Pancreas (tissue), 10 donors: ENCODE results near the gene GRN. TPM values are rescaled to one million over a fixed set of nuclear protein-coding genes. Genes with fewer than 3 reads are reported as not detected.

Experiments
- ATAC-seq, 4 donors: fragments of 200-7000 bp; cut with Tn5 transposase; one replicate each; pipeline versions ENCODE4 v1.8.0 to v1.9.1; 2020; ENCODE audit warnings: mild to moderate bottlenecking in 4 of 4, moderate library complexity in 4 of 4
- DNase-seq, 6 donors: peaks; one replicate each; pipeline ENCODE4 v3.0.0-alpha.2; 2020
- FAIRE-seq: peaks from 2 replicates; lab custom pipeline; 2012; peaks lifted over from hg19 to GRCh38; lab: Jason Lieb, UNC
- H3K27ac ChIP-seq, 4 donors: fragments of 200-600 bp; sonication (generic); 1 replicate in 3 of 4; 2 replicates in 1 of 4; pipeline versions ENCODE4 v1.5.0 to v1.8.0; 2020
- H3K27me3 ChIP-seq, 4 donors: fragments of 200-600 bp; one replicate each; pipeline ENCODE4 v1.8.0; 2021
- H3K36me3 ChIP-seq, 3 donors: fragments of 200-600 bp; sonication (generic) in 1 of 3; one replicate each; pipeline versions ENCODE4 v1.5.0 to v1.8.0; 2020 to 2021
- H3K4me1 ChIP-seq, 3 donors: fragments of 200-600 bp; one replicate each; pipeline ENCODE4 v1.8.0; 2021
- H3K4me3 ChIP-seq, 4 donors: fragments of 200-600 bp; sonication (generic) in 2 of 4; one replicate each; pipeline versions ENCODE4 v1.5.0 to v1.8.0; 2020 to 2021
- H3K9me3 ChIP-seq, 4 donors: fragments of 200-600 bp; one replicate each; pipeline ENCODE4 v1.8.0; 2021
- CTCF ChIP-seq, 4 donors: fragments of 200-600 bp; sonication (generic) in 3 of 4; IDR thresholded peaks; one replicate each; pipeline versions ENCODE4 v1.5.0 to v1.8.0; 2021; ENCODE audit warnings: antibody characterized with exemption in 4 of 4
- WGBS, 2 donors: extraction: QIAGEN DNeasy Blood & Tissue Kit; methylation state at CpG; one replicate each; pipeline ENCODE4 v1.1.7; 2013; 5-methylcytosine and 5-hydroxymethylcytosine counted together
- intact Hi-C, 3 donors: fragments of 100-400 bp; cut with DNase I; formaldehyde crosslinking; loops; one replicate each; pipeline versions ENCODE4 v1.11.1 to v1.14.2; 2022
- polyA plus RNA-seq, 2 donors: library from polyadenylated mRNA; stranded (reverse); fragments of 200-250 nt; gene quantifications; one replicate each; pipeline ENCODE4 v1.2.3, GENCODE V29; 2013
- total RNA-seq, 6 donors: library from RNA; stranded (reverse); fragmentation: NEBNext Ultra II Directional in 4 of 6; extraction: Animal tissue kit (Norgen Biotek cat#: 25700) in 4 of 6; gene quantifications; one replicate each; pipeline versions ENCODE4 v1.2.1 to v1.2.4, GENCODE V29; 2021 to 2023
- donor health status: healthy with polysubstance abuse.
- donor health status: DM: no; HTN: no; CAD: no; lungs with moderate emphysema.
- donor health status: DM: no; HTN: no; CAD: no.
- donor health status: control.
- donor health status: control.
- donor health status: Bipolar disorder and iron deficiency.
- donor health status: DM: yes; HTN: yes; CAD: no.
- donor health status: DM: no; HTN: no; CAD: no.
- donor health status: DM: no; HTN: no; CAD: no.
- donor health status: DM: yes; HTN: yes; CAD: no.

The GRN gene
- total and polyA plus RNA-seq, 8 donors, result 48.0 to 229 (median 69.6) TPM

- 40 to 54% methylated on average over 46 to 77 of the region's 77 CpGs for WGBS, 2 donors
- H3K4me3 ChIP-seq, result peak overlapping the region in 1 of 4 donors; percentile 14
- no peaks in the 10 kb centered on the region for H3K27me3 ChIP-seq
- TF ChIP-seq CTCF (IDR thresholded peaks at IDR 0.05), result no peak
- FAIRE-seq, result no peak
- peak in 1 of 4 donors; percentile 26 for ATAC-seq
- peaks cover 4 to 14% (median 6%) of the 10 kb centered on the region in 3 donors for H3K36me3 ChIP-seq
- intact Hi-C loops, result no loop called here
- H3K4me1 ChIP-seq, result no peaks in the 10 kb centered on the region
- no peak overlapping the region for H3K27ac ChIP-seq
- DNase-seq, result peak in 3 of 6 donors; percentile 53 to 79 (median 65)
- H3K9me3 ChIP-seq, result no peaks in the 10 kb centered on the region
Measured at GRCh38 chr17:44354582-44355561, 9.8 kb downstream of the GRN start.

GRCh38 chr17:44355642-44356099 is 10.6 kb downstream of the GRN start:
- intact Hi-C loops, result no loop called here
- FAIRE-seq, result no peak
- H3K4me1 ChIP-seq, result no peaks in the 10 kb centered on the region
- peaks cover 4 to 14% (median 6%) of the 10 kb centered on the region in 3 donors for H3K36me3 ChIP-seq
- WGBS, 2 donors, result 84 to 88% methylated on average over 17 of the region's 17 CpGs
- H3K4me3 ChIP-seq, result no peak overlapping the region
- no peak for ATAC-seq
- no peaks in the 10 kb centered on the region for H3K9me3 ChIP-seq
- no peak for TF ChIP-seq CTCF (IDR thresholded peaks at IDR 0.05)
- no peak overlapping the region for H3K27ac ChIP-seq
- no peaks in the 10 kb centered on the region for H3K27me3 ChIP-seq
- peak in 1 of 6 donors; percentile 61 for DNase-seq

- Histone ChIP-seq H3K27me3 (no peaks in the 10 kb centered on the region), H3K27ac (no peak overlapping the region), H3K36me3 (peaks cover 2 to 9% (median 4%) of the 10 kb centered on the region in 3 donors), H3K4me3 (no peak overlapping the region), H3K9me3 (no peaks in the 10 kb centered on the region), H3K4me1 (no peaks in the 10 kb centered on the region)
- WGBS, 2 donors, result 72 to 83% methylated on average over 11 of the region's 11 CpGs
- TF ChIP-seq CTCF (IDR thresholded peaks at IDR 0.05), result no peak
- no peak for ATAC-seq
- peak in 1 of 6 donors; percentile 62 for DNase-seq
- intact Hi-C loops, result no loop called here
- FAIRE-seq, result no peak
Measured at GRCh38 chr17:44356241-44356640, 11.1 kb downstream of the GRN start.

GRCh38 chr17:44358066-44358465 is 13.0 kb downstream of the GRN start:
- no peak for TF ChIP-seq CTCF (IDR thresholded peaks at IDR 0.05)
- WGBS, 2 donors, result 75 to 83% methylated on average over 9 of the region's 9 CpGs
- FAIRE-seq (no peak), DNase-seq (no peak), ATAC-seq (no peak)
- Histone ChIP-seq H3K27ac (no peak overlapping the region), H3K27me3 (no peaks in the 10 kb centered on the region), H3K36me3 (no peaks in the 10 kb centered on the region), H3K9me3 (no peaks in the 10 kb centered on the region), H3K4me1 (no peaks in the 10 kb centered on the region), H3K4me3 (no peak overlapping the region)
- intact Hi-C loops, result no loop called here
